DOHH2 (cell line): ENCODE measurements around the gene RBM44.

Experiments
- H3F3A ChIP-seq: fragments of 200-600 bp; sonication (generic), shearing (Covaris generic); 2 replicates; pipeline ENCODE4 v1.6.0; 2016; ENCODE audit warnings: antibody characterized with exemption, mild to moderate bottlenecking; ENCODE audit not compliant: control insufficient read depth, insufficient read depth
- H3K27ac ChIP-seq: fragments of 200-600 bp; sonication (generic); 2 replicates; pipeline ENCODE4 v1.5.1; 2014; ENCODE audit warnings: low read depth, mild to moderate bottlenecking, low read length, moderate library complexity
- H3K27me3 ChIP-seq: fragments of 200-600 bp; sonication (generic); 2 replicates; pipeline ENCODE4 v1.6.1; 2014; ENCODE audit warnings: mild to moderate bottlenecking, low read length, mixed read lengths; ENCODE audit not compliant: control insufficient read depth
- H3K36me3 ChIP-seq: fragments of 200-600 bp; sonication (generic); 2 replicates; pipeline ENCODE4 v1.6.1; 2014; ENCODE audit warnings: mild to moderate bottlenecking, low read length, moderate library complexity, mixed read lengths; ENCODE audit not compliant: control insufficient read depth
- H3K4me1 ChIP-seq: fragments of 200-600 bp; sonication (generic); 2 replicates; pipeline ENCODE4 v1.6.1; 2014; ENCODE audit warnings: mild to moderate bottlenecking, low read length, mixed read lengths; ENCODE audit not compliant: control insufficient read depth
- H3K4me2 ChIP-seq: fragments of 200-600 bp; sonication (generic); 2 replicates; pipeline ENCODE4 v1.6.0; 2014; ENCODE audit warnings: mild to moderate bottlenecking, low read length, moderate library complexity
- H3K4me3 ChIP-seq: fragments of 200-600 bp; sonication (generic); 2 replicates; pipeline ENCODE4 v1.5.1; 2014; ENCODE audit warnings: mild to moderate bottlenecking, low read length, mixed read lengths
- H3K79me2 ChIP-seq: fragments of 200-600 bp; sonication (generic); 2 replicates; pipeline ENCODE4 v1.6.1; 2014; ENCODE audit warnings: mild to moderate bottlenecking, low read length, mixed read lengths; ENCODE audit not compliant: control insufficient read depth
- H3K9me2 ChIP-seq: fragments of 200-600 bp; sonication (generic); replicated peaks from 2 replicates; pipeline ENCODE4 v1.6.1; 2014; ENCODE audit warnings: mild to moderate bottlenecking, low read length, mixed read lengths; ENCODE audit not compliant: control insufficient read depth
- H3K9me3 ChIP-seq: fragments of 200-600 bp; sonication (generic); 2 replicates; pipeline ENCODE4 v1.6.1; 2014; ENCODE audit warnings: antibody characterized with exemption, low read length, mixed read lengths; ENCODE audit not compliant: control insufficient read depth, insufficient read depth
- H4K20me1 ChIP-seq: fragments of 200-600 bp; sonication (generic); 2 replicates; pipeline ENCODE4 v1.6.0; 2014; ENCODE audit warnings: low read depth, mild to moderate bottlenecking, antibody characterized with exemption, low read length, moderate library complexity; ENCODE audit not compliant: control insufficient read depth, insufficient read depth
- CTCF ChIP-seq: fragments of 200-600 bp; sonication (generic); IDR thresholded peaks from one replicate; pipeline ENCODE4 v1.5.1; 2014; ENCODE audit warnings: antibody characterized with exemption, mild to moderate bottlenecking, low read depth, low read length; ENCODE audit not compliant: poor library complexity, severe bottlenecking
- EZH2phosphoT487 ChIP-seq: fragments of 200-600 bp; sonication (generic); IDR thresholded peaks from 2 replicates; pipeline ENCODE4 v1.6.1; 2017; ENCODE audit warnings: borderline replicate concordance, mild to moderate bottlenecking, antibody characterized with exemption, low read length, moderate library complexity, mixed read lengths

Gene RBM44

GRCh38 chr2:237863102-237863511 lies 64.5 kb downstream of the RBM44 start:
- H3K4me2 ChIP-seq: no peak overlapping the region
- no peaks in the 10 kb centered on the region for H3K79me2 ChIP-seq
- no peaks in the 10 kb centered on the region for H4K20me1 ChIP-seq
- H3K9me3 ChIP-seq: no peaks in the 10 kb centered on the region
- no peaks in the 10 kb centered on the region for H3K9me2 ChIP-seq
- H3K36me3 ChIP-seq: no peaks in the 10 kb centered on the region
- H3K27me3 ChIP-seq: peaks cover 21% of the 10 kb centered on the region
- no peak overlapping the region for H3K27ac ChIP-seq
- TF ChIP-seq EZH2phosphoT487 (no peak), CTCF (no peak)
- H3K4me1 ChIP-seq: peaks cover 4% of the 10 kb centered on the region; the same call in 1 of the 2 replicates
- H3F3A ChIP-seq: 0 out of 2 replicates have a peak, but pooled peaks cover 3% of the 10 kb centered on the region
- no peak overlapping the region for H3K4me3 ChIP-seq

- no peaks in the 10 kb centered on the region for H3K4me1 ChIP-seq
- TF ChIP-seq CTCF: no peak
- no peak for TF ChIP-seq EZH2phosphoT487
- H3F3A ChIP-seq: 0 out of 2 replicates have a peak, but pooled peaks cover 3% of the 10 kb centered on the region
- H3K79me2 ChIP-seq: no peaks in the 10 kb centered on the region
- H3K27ac ChIP-seq: no peak overlapping the region
- H4K20me1 ChIP-seq: no peaks in the 10 kb centered on the region
- no peak overlapping the region for H3K4me3 ChIP-seq
- no peaks in the 10 kb centered on the region for H3K9me3 ChIP-seq
- no peaks in the 10 kb centered on the region for H3K9me2 ChIP-seq
- H3K27me3 ChIP-seq: peaks cover 19% of the 10 kb centered on the region
- H3K36me3 ChIP-seq: no peaks in the 10 kb centered on the region
- no peak overlapping the region for H3K4me2 ChIP-seq
These were observed 65.3 kb downstream of the RBM44 start for GRCh38 chr2:237863689-237864443.

GRCh38 chr2:237864444-237864931 lies 65.9 kb downstream of the RBM44 start:
- no peak overlapping the region for H3K4me3 ChIP-seq
- H3K27me3 ChIP-seq: peaks cover 17% of the 10 kb centered on the region
- no peak overlapping the region for H3K4me2 ChIP-seq
- H3K9me3 ChIP-seq: no peaks in the 10 kb centered on the region
- H3K4me1 ChIP-seq: no peaks in the 10 kb centered on the region
- no peaks in the 10 kb centered on the region for H3K9me2 ChIP-seq
- no peaks in the 10 kb centered on the region for H3K79me2 ChIP-seq
- H3K36me3 ChIP-seq: no peaks in the 10 kb centered on the region
- 0 out of 2 replicates have a peak, but pooled peaks cover 3% of the 10 kb centered on the region for H3F3A ChIP-seq
- H4K20me1 ChIP-seq: no peaks in the 10 kb centered on the region
- no peak overlapping the region for H3K27ac ChIP-seq
- TF ChIP-seq EZH2phosphoT487 (no peak), CTCF (no peak)
